ENCODE results near the gene EPHA10.

DNA sequence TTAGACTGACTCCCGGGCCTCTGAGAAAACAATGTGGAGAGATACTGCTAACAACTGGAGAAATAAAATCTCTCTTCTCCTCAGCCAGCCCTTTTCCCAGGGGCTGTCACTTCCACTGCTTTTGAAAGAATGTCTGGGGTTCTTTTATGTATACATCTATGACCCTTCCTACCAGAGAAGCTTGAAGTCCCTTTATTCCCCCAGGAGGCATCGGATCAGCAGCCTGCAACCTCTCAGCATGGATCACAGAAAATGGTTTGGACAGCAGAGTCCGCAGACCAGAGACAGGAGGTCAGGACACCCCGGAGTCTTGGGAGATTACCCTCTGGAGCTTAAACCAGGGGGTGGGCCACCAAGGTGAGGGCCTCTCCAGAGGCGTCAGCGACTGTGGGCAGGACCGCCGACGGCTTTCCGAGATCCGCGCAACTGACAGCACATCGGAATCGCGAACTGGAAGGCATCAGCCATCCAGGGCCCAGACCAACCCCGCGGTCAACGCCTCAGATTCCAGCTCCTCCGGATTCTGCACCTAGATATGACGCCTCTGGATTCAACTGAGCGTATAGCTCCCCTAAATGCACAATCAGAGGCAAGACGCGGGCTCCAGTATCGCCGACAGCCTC lies 1.0 kb downstream of the EPHA10 start:
- TF ChIP-seq EZH2 (IDR thresholded peaks at IDR 0.05; ENCODE audit: insufficient read depth, low read length), result no peak
- TF ChIP-seq, protein P1, sequence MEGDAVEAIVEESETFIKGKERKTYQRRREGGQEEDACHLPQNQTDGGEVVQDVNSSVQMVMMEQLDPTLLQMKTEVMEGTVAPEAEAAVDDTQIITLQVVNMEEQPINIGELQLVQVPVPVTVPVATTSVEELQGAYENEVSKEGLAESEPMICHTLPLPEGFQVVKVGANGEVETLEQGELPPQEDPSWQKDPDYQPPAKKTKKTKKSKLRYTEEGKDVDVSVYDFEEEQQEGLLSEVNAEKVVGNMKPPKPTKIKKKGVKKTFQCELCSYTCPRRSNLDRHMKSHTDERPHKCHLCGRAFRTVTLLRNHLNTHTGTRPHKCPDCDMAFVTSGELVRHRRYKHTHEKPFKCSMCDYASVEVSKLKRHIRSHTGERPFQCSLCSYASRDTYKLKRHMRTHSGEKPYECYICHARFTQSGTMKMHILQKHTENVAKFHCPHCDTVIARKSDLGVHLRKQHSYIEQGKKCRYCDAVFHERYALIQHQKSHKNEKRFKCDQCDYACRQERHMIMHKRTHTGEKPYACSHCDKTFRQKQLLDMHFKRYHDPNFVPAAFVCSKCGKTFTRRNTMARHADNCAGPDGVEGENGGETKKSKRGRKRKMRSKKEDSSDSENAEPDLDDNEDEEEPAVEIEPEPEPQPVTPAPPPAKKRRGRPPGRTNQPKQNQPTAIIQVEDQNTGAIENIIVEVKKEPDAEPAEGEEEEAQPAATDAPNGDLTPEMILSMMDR (IDR thresholded peaks at IDR 0.05; ENCODE audit: insufficient read depth, low read depth, low read length), result no peak
